ENCODE data around the gene SPAG4. TPM values are rescaled to one million over a fixed set of nuclear protein-coding genes. Genes with fewer than 3 reads are reported as not detected.

SPAG4 gene
- total RNA-seq, 4 donors from 2014 or later = 0.89 TPM; not detected in 3

DNA sequence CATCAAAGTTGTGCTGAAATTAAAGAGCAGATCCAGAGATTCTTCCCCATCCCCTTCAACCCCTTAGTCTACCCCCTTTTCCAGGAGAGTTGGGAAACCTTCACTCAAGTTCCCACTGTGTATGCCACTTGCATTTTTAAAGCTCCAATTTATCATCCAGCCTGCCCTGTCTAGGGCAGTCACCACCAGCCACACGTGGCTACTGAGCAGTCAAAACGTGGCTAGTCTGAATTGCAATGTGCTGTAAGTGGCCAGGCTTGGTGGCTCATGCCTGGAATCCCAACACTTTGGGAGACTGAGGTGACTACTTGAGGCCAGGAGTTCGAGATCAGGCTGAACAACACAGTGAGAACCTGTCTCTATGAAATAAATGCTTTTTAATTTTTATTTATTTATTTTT, 38.8 kb upstream of the SPAG4 start:
- no peaks in the 10 kb centered on the region for H3K36me3 ChIP-seq
- 65% methylated on average over 3 of the region's 3 CpGs for WGBS
- peaks cover 6% of the 10 kb centered on the region for H3K9me3 ChIP-seq
- no peaks in the 10 kb centered on the region for H3K4me1 ChIP-seq
- no peak for DNase-seq (ENCODE audit: low spot score in 2 of 2)
- no peaks in the 10 kb centered on the region for H3K27me3 ChIP-seq
- no peak overlapping the region for H3K27ac ChIP-seq
- no peak overlapping the region for H3K4me3 ChIP-seq
- TF ChIP-seq EP300 (IDR thresholded peaks at IDR 0.05) = no peak
- TF ChIP-seq CTCF (IDR thresholded peaks at IDR 0.05) = no peak

GRCh38 chr20:35578469-35578868, 37.2 kb upstream of the SPAG4 start:
- H3K36me3 ChIP-seq = no peaks in the 10 kb centered on the region
- 89% methylated on average over 8 of the region's 8 CpGs for WGBS
- DNase-seq (ENCODE audit: low spot score in 2 of 2) = no peak
- no peaks in the 10 kb centered on the region for H3K4me1 ChIP-seq
- TF ChIP-seq CTCF (IDR thresholded peaks at IDR 0.05) (no peak), POLR2AphosphoS5 (IDR thresholded peaks at IDR 0.05) (no peak), POLR2A (IDR thresholded peaks at IDR 0.05) (no peak), EP300 (IDR thresholded peaks at IDR 0.05) (no peak)
- H3K27ac ChIP-seq = no peak overlapping the region
- H3K9me3 ChIP-seq = no peaks in the 10 kb centered on the region
- H3K27me3 ChIP-seq = no peaks in the 10 kb centered on the region
- H3K4me3 ChIP-seq = no peak overlapping the region

- WGBS = 91% methylated on average over 6 of the region's 6 CpGs
- Histone ChIP-seq H3K36me3 (no peaks in the 10 kb centered on the region), H3K9me3 (no peaks in the 10 kb centered on the region), H3K4me3 (no peak overlapping the region), H3K4me1 (peaks cover 5% of the 10 kb centered on the region), H3K27me3 (no peaks in the 10 kb centered on the region), H3K27ac (no peak overlapping the region)
- TF ChIP-seq POLR2AphosphoS5 (IDR thresholded peaks at IDR 0.05) (no peak), CTCF (IDR thresholded peaks at IDR 0.05) (no peak), EP300 (IDR thresholded peaks at IDR 0.05) (no peak), POLR2A (IDR thresholded peaks at IDR 0.05) (no peak)
- no peak for DNase-seq (ENCODE audit: low spot score in 2 of 2)
Measured at GRCh38 chr20:35579196-35579595, 36.4 kb upstream of the SPAG4 start.

- DNase-seq (ENCODE audit: low spot score in 2 of 2) = no peak
- WGBS = 94% methylated on average over 7 of the region's 7 CpGs
- Histone ChIP-seq H3K4me1 (peaks cover 6% of the 10 kb centered on the region), H3K36me3 (no peaks in the 10 kb centered on the region), H3K9me3 (no peaks in the 10 kb centered on the region), H3K4me3 (no peak overlapping the region), H3K27me3 (no peaks in the 10 kb centered on the region), H3K27ac (no peak overlapping the region)
- TF ChIP-seq POLR2AphosphoS5 (IDR thresholded peaks at IDR 0.05) (no peak), POLR2A (IDR thresholded peaks at IDR 0.05) (no peak), EP300 (IDR thresholded peaks at IDR 0.05) (no peak), CTCF (IDR thresholded peaks at IDR 0.05) (no peak)
Measured at GRCh38 chr20:35582131-35582530, 33.5 kb upstream of the SPAG4 start.

GRCh38 chr20:35582741-35583404, 32.8 kb upstream of the SPAG4 start:
- Histone ChIP-seq H3K27me3 (no peaks in the 10 kb centered on the region), H3K27ac (no peak overlapping the region), H3K4me3 (no peak overlapping the region), H3K9me3 (no peaks in the 10 kb centered on the region), H3K36me3 (no peaks in the 10 kb centered on the region), H3K4me1 (peaks cover 6% of the 10 kb centered on the region)
- TF ChIP-seq EP300 (IDR thresholded peaks at IDR 0.05) = no peak
- TF ChIP-seq CTCF (IDR thresholded peaks at IDR 0.05) = no peak
- no peak for TF ChIP-seq POLR2AphosphoS5 (IDR thresholded peaks at IDR 0.05)
- TF ChIP-seq POLR2A (IDR thresholded peaks at IDR 0.05) = no peak
- WGBS = 86% methylated on average over 12 of the region's 12 CpGs
- DNase-seq (ENCODE audit: low spot score in 2 of 2) = no peak
